GM12873 (cell line): ENCODE results near the gene LLGL2.
A peak's percentile ranks its signal among the peaks of the same experiment; 100 is the strongest.

ENCODE experiments used
- CTCF ChIP-seq: IDR thresholded peaks from 2 replicates; pipeline ENCODE4 v1.5.1; 2012; ENCODE audit warnings: low read depth, mild to moderate bottlenecking, moderate library complexity, low read length, control low read depth; ENCODE audit not compliant: insufficient read depth; ENCODE audit errors: missing control alignments

LLGL2 gene

DNA sequence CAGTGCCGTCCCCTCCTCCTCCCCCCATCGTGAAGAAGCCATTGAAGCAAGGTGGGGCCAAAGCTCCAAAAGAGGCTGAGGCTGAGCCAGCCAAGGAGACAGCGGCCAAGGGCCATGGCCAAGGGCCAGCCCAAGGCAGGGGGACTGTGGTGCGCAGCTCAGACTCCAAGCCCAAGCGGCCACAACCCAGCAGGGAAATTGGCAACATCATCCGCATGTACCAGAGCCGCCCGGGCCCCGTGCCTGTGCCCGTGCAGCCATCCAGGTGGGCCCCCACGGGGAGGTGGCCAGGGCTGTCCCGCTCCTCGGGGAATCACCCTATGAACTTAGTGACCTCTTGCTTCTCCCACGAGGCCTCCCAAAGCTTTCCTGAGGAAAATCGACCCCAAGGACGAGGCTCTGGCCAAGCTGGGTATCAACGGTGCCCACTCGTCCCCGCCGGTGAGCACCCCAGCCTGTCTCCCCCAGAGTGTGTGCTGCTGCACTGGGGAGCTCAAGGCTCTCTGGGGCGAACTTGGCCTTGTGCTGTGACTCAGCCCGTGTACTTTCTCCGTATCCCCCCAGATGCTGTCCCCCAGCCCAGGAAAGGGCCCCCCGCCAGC is 91.1 kb downstream of the LLGL2 start:
- TF ChIP-seq CTCF: no peak

GRCh38 chr17:75617218-75617617 is 91.7 kb downstream of the LLGL2 start:
- TF ChIP-seq CTCF: no peak

DNA sequence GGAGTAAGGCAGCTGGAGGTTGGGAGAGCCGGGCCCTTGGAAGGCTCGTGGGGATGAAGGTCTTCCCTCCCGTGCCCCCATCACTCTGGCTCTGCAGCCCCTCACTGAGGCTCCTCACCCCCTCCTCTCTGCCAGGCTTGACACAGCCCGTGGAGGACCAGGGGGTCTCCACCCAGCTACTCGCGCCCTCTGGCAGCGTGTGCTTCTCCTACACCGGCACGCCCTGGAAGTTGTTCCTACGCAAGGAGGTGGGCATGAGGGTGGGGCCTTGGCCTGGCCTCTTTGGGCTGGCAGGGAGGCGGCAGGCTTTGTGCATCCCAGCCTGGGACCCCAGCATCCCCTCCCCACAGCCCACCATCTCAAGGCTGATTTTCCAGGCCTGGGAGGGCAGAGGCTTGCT is 92.2 kb downstream of the LLGL2 start:
- no peak for TF ChIP-seq CTCF

DNA sequence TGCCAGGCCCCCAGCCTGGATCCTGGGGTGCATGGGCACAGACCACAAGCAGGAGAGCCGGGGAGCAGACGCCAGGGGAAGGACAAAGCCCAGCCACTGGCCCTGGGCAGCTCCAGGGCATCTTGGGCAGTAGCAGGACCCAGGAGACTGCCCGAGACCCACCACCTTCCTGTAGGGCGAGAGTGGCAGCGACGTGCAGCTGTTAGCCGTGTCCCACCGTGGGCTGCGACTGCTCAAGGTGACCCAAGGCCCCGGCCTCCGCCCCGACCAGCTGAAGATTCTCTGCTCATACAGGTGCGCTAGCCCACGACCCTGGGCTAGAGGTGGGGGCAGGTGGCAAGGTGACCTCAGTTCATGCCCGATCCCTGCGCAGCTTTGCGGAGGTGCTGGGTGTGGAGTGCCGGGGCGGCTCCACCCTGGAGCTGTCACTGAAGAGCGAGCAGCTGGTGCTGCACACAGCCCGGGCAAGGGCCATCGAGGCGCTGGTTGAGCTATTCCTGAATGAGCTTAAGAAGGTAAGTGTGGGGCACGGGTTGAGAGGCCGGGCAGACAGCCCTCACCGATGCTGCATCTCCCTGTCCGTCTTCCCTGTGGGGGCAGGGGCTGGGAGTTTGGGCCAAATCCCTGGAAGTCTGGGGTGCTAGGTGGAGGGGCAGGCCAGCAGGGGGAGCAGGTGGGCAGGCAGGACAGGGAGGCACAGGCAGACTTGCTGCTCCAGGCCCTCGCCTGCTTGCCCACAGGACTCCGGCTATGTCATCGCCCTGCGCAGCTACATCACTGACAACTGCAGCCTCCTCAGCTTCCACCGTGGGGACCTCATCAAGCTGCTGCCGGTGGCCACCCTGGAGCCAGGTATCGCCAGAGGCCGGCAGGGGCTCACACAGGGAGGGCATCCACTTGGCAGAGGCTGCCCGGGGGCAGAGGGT is 94.3 kb downstream of the LLGL2 start:
- TF ChIP-seq CTCF: peak; percentile 61

DNA sequence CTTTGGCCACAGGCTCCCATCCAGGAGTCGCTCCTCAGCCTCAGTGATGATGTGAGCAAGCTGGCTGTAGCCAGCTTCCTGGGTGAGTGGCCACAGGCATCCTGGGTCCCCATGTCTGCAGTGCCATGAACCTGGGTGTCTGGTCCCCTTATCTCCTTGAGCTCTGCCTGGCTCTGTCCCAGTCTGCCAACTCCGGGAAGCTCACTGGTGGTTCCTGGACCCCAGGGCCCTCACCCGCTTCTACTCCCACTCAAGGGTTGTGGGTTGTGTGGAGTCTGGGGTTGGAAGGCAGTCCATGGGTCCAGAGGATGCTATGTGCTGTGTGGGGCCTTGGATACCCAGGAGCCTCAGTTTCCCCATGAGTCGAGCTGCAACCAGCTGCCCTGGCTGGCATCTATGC is 96.0 kb downstream of the LLGL2 start:
- no peak for TF ChIP-seq CTCF

GRCh38 chr17:75622076-75622475 is 96.6 kb downstream of the LLGL2 start:
- no peak for TF ChIP-seq CTCF

DNA sequence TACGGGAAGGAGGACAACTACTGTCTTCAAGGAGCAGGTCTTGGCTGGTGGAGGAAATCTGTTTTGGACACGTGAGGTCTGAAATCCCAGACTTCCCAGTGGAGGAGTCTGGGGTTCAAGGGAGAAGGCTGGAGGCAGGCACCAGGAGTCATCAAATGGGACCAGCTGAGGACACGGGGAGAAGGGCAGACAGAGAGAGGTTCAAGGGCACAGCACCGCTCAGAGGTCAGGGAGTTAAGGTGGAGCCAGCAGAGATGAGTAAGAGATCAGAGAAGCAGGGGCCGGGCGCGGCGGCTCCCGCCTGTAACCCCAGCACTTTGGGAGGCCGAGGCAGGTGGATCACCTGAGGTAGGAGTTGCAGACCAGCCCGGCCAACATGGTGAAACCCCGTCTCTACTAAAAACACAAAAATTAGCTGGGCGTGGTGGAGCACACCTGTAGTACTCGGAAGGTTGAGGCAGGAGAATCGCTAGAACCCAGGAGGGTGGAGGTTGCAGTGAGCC is 97.3 kb downstream of the LLGL2 start:
- no peak for TF ChIP-seq CTCF
